Omental fat pad (tissue), 4 donors: ENCODE results near the gene DIAPH1. TPM values are rescaled to one million over a fixed set of nuclear protein-coding genes. Genes with fewer than 3 reads are reported as not detected.
A peak's percentile ranks its signal among the peaks of the same experiment; 100 is the strongest.

Source experiments
- ATAC-seq: fragments of 150-250 bp; one replicate; pipeline ENCODE4 v1.9.1; 2016; ENCODE audit warnings: mild to moderate bottlenecking, moderate library complexity; ENCODE audit not compliant: low FRiP score
- DNase-seq: peaks from one replicate; pipeline ENCODE4 v3.0.0-alpha.2; 2019; ENCODE audit warnings: low spot score
- CTCF ChIP-seq, 3 donors: fragments of 450-650 bp; IDR thresholded peaks; one replicate each; pipeline ENCODE4 v1.5.1; 2016 to 2017; ENCODE audit warnings: antibody characterized with exemption in 3 of 3, mild to moderate bottlenecking in 3 of 3, moderate library complexity in 2 of 3
- total RNA-seq, 4 donors: library from RNA; depleted of rRNA; stranded (reverse); fragments of >200 nt; gene quantifications; one replicate each; pipeline ENCODE4 v1.1.0, GENCODE V29; 2016

DIAPH1 gene
- total RNA-seq, 4 donors from 2014 or later = 35.5 to 93.2 (median 47.9) TPM

DNA sequence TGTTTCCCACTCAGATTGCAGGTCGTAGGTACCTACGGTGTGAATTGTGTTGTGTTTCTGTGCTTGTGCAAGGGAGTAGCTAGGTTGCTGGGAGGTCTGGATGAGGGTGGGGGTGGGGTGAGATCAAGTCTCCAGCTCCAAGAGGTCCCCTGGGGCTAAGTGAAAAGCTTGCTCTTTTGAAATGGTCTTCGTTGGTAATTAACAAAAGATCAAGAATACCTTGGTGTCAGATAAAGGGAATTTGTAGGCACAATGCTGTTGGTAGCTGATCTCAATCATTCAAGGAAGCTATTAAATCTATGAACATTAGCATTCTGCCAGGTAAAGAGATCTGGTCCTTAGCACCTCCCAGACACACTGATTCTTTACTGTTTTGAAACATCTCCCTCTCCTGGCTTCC is 134.9 kb downstream of the DIAPH1 start:
- ATAC-seq = no peak
- TF ChIP-seq CTCF (IDR thresholded peaks at IDR 0.05) = no peak
- DNase-seq = no peak

DNA sequence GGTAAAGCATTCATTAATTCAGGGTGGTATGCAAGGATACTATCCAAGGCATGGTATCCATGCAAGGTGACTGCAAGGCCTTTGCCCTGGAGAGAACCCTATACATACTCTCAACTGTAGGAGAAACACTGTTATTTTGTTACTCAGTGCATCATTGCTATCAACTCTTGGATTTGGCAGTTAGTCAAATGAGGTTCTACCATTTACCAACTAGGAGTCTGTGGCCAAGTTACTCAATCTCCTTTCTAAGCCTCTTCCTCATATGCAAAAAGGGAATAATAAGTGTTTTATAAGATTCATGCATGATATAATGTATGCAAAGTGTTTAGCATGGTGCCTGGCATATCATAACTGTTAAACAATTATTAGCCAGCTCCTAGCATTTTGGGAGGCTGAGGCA is 139.0 kb downstream of the DIAPH1 start:
- ATAC-seq (no peak), DNase-seq (no peak)
- no peak for TF ChIP-seq CTCF (IDR thresholded peaks at IDR 0.05)

DNA sequence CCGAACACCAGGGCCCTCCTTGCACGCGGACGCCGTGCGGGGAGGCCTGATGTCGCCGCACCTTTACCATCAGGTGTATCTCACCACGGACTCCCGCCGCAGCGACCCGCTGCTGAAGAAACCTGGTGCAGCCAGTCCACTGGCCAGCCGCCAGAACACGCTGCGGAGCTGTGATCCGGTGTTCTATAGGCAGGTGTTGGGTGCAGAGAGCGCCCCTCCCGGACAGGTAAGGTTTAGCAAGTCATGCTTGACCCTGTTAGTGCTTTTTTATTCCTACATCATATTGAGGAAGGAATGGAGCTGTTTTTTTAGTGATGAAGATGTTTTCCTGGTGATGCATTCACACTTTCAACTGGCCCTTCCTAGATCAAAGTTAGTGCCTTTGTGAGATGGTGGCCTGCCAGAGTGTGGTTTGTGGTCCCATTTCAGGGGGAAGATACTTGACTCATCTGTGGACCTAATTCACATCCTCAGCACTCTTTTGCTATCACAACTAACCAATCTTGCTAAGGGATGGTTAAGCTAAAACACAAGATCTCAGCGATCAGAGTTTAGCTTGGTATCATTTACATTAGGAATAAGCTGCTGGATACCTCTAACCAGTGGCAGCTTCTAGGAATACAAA is 140.4 kb downstream of the DIAPH1 start:
- ATAC-seq = no peak
- DNase-seq = no peak
- no peak for TF ChIP-seq CTCF (IDR thresholded peaks at IDR 0.05)

DNA sequence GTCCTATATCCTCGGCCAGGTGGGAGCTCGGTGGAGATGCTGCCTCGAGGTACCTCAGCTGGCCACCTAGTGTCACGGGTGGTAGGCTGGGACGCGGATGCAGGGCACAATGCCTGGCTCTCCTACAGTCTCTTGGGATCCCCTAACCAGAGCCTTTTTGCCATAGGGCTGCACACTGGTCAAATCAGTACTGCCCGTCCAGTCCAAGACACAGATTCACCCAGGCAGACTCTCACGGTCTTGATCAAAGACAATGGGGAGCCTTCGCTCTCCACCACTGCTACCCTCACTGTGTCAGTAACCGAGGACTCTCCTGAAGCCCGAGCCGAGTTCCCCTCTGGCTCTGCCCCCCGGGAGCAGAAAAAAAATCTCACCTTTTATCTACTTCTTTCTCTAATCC is 141.0 kb downstream of the DIAPH1 start:
- no peak for TF ChIP-seq CTCF (IDR thresholded peaks at IDR 0.05)
- no peak for ATAC-seq
- no peak for DNase-seq

DNA sequence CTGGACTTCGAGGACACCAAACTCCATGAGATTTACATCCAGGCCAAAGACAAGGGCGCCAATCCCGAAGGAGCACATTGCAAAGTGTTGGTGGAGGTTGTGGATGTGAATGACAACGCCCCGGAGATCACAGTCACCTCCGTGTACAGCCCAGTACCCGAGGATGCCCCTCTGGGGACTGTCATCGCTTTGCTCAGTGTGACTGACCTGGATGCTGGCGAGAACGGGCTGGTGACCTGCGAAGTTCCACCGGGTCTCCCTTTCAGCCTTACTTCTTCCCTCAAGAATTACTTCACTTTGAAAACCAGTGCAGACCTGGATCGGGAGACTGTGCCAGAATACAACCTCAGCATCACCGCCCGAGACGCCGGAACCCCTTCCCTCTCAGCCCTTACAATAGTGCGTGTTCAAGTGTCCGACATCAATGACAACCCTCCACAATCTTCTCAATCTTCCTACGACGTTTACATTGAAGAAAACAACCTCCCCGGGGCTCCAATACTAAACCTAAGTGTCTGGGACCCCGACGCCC is 141.7 kb downstream of the DIAPH1 start:
- no peak for TF ChIP-seq CTCF (IDR thresholded peaks at IDR 0.05)
- no peak for ATAC-seq
- no peak for DNase-seq

DNA sequence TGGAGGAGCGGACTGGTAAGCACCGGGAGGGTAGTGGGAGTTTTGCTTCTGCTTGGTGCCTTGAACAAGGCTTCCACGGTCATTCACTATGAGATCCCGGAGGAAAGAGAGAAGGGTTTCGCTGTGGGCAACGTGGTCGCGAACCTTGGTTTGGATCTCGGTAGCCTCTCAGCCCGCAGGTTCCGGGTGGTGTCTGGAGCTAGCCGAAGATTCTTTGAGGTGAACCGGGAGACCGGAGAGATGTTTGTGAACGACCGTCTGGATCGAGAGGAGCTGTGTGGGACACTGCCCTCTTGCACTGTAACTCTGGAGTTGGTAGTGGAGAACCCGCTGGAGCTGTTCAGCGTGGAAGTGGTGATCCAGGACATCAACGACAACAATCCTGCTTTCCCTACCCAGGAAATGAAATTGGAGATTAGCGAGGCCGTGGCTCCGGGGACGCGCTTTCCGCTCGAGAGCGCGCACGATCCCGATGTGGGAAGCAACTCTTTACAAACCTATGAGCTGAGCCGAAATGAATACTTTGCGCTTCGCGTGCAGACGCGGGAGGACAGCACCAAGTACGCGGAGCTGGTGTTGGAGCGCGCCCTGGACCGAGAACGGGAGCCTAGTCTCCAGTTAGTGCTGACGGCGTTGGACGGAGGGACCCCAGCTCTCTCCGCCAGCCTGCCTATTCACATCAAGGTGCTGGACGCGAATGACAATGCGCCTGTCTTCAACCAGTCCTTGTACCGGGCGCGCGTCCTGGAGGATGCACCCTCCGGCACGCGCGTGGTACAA is 142.5 kb downstream of the DIAPH1 start:
- ATAC-seq (peak; percentile 46), DNase-seq (no peak)
- no peak for TF ChIP-seq CTCF (IDR thresholded peaks at IDR 0.05)
